Gastrocnemius medialis (tissue), 4 donors: Measurements from ENCODE around the gene BRPF1.

Experiments used
- POLR2A ChIP-seq, 2 donors: fragments of 450-650 bp; IDR thresholded peaks; one replicate each; pipeline ENCODE4 v1.6.1; 2017; ENCODE audit warnings: antibody characterized with exemption in 2 of 2, mild to moderate bottlenecking in 2 of 2, moderate library complexity in 2 of 2
- TF ChIP-seq, protein P1 (sequence below), 5 experiments: fragments of 450-650 bp in 3 of 5; fragments of 200-600 bp in 2 of 5; sonication (generic) in 2 of 5; IDR thresholded peaks in 4 of 5; conservative IDR thresholded peaks in 1 of 5; 1 replicate in 4 of 5; 2 replicates in 1 of 5; pipeline ENCODE4 v1.5.1; 2016 to 2019; ENCODE audit warnings: antibody characterized with exemption in 5 of 5, mild to moderate bottlenecking in 3 of 5, moderate library complexity in 3 of 5

DNA sequence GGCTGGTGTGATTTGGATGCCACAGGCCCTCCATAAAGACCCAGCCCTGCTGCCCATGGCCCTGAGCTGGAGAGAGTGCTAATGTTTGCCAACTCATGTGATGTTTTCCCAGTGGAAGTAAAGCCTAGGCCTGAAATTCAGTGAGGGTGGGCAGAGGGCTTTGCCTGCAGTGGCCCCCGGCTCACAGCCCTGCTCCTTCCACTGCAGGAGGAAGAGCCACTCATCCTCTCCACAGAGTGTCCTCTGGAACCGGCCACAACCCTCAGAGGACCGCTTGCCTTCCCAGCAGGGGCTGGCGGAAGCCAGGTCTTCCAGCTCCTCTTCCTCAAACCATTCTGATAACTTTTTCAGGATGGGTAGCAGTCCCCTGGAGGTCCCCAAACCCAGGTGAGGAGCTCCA, 41.8 kb upstream of the BRPF1 start:
- TF ChIP-seq, protein P1, sequence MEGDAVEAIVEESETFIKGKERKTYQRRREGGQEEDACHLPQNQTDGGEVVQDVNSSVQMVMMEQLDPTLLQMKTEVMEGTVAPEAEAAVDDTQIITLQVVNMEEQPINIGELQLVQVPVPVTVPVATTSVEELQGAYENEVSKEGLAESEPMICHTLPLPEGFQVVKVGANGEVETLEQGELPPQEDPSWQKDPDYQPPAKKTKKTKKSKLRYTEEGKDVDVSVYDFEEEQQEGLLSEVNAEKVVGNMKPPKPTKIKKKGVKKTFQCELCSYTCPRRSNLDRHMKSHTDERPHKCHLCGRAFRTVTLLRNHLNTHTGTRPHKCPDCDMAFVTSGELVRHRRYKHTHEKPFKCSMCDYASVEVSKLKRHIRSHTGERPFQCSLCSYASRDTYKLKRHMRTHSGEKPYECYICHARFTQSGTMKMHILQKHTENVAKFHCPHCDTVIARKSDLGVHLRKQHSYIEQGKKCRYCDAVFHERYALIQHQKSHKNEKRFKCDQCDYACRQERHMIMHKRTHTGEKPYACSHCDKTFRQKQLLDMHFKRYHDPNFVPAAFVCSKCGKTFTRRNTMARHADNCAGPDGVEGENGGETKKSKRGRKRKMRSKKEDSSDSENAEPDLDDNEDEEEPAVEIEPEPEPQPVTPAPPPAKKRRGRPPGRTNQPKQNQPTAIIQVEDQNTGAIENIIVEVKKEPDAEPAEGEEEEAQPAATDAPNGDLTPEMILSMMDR (IDR thresholded peaks at IDR 0.05 in 4 of 5, conservative IDR thresholded peaks at IDR 0.05 in 1 of 5) = no peak
- no peak for TF ChIP-seq POLR2A (IDR thresholded peaks at IDR 0.05)
